A549 treated with RU486 at 1 μM for 4 hours (cell line): ENCODE measurements around the gene HSFX2. TPM values are rescaled to one million over a fixed set of nuclear protein-coding genes. Genes with fewer than 3 reads are reported as not detected.

Source experiments
- total RNA-seq: library from RNA; stranded (reverse); fragments of 200-300 nt; extraction: Qiagen RNA extraction; gene quantifications from 5 replicates; pipeline ENCODE4 v1.2.3, GENCODE V29; 2022; ENCODE audit warnings: low read depth

The HSFX2 gene, protein sequence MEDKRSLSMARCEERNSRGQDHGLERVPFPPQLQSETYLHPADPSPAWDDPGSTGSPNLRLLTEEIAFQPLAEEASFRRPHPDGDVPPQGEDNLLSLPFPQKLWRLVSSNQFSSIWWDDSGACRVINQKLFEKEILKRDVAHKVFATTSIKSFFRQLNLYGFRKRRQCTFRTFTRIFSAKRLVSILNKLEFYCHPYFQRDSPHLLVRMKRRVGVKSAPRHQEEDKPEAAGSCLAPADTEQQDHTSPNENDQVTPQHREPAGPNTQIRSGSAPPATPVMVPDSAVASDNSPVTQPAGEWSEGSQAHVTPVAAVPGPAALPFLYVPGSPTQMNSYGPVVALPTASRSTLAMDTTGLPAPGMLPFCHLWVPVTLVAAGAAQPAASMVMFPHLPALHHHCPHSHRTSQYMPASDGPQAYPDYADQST
- total RNA-seq, result 0.13 to 0.55 TPM in 2 of 5 replicates, not detected in the others

GRCh38 chrX:149595214-149595613, at the start of gene HSFX2:
Gene HSFX2 (minus strand): TSS chrX:149595314. CDS start chrX:149594700, 614 bp downstream.

DNA sequence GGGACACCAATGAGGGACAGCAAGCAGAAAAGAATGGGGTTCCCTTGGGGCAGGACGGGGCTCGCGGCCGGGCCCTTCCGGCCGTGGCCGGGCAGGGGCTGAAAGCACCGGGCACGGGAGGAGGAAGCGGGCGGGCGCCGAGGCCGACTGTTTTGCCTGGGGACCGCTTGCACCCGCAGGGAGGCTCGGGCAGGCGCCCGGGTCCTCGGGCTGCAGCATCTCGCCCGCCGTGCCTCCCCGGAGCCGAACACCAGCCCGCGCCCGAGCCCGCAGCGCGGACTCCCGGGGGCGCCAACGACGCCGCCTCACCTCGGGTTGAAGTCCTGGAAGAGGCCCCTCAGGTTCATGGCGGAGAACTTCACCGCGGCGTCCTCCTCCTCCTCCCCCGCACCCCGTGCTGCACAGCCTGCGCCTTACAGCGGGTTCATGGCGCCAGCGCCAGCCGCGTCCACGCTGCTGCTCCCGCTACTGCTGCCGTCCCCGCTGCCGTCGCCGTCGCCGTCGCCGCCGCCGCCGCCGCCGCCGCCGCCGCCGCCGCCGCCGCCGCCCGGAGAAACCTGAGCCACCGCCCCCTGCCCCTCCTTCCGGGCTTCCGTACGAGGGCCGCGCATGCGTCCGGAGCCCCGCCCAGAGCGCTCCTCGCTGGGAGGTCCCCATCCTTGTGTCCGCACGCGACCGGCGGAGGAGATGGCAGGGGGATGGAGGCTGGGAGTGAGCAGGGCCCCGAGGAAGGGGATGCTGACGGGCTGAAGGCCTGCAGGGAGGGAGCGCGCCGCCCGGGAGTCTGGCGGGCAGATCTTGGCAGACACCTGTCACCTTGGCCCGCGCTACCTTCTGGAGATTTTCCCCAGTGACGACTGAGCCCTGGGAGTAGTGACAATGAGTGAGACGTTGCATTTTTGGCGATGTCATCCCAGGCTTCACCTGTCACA, 36.4 kb upstream of the HSFX2 start, which contains the start of gene TMEM185A:
TMEM185A (minus strand) TSS at position 559 of the 932 bp plus-strand sequence; CDS start at position 347, 212 bp downstream.

GRCh38 chrX:149587359-149587758, 7.8 kb downstream of the HSFX2 start, which contains the start of gene MAGEA9B:
Gene MAGEA9B (minus strand): TSS chrX:149587459. CDS start chrX:149583179, 4,280 bp downstream.

GRCh38 chrX:149549701-149550100, 45.4 kb downstream of the HSFX2 start, which contains the start of gene HSFX3:
Gene HSFX3 (minus strand): TSS chrX:149549924. CDS start chrX:149549852, 72 bp downstream.

Other genes starting within 250 kb of the HSFX2 start
- gene IDS, start 90.0 kb downstream of the HSFX2 start, total RNA-seq, result 93.7 to 113 TPM (median 102 TPM) in 5 replicates
- gene EOLA1, start 54.3 kb downstream of the HSFX2 start, total RNA-seq, result 19.1 to 21.3 TPM (median 20.8 TPM) in 5 replicates
- gene HSFX3, start 45.4 kb downstream of the HSFX2 start, total RNA-seq, result not detected in 5 replicates
- gene MAGEA9B, start 7.9 kb downstream of the HSFX2 start, total RNA-seq, result 0.11 TPM in 1 of 5 replicates, not detected in the others
- 27.3 to 32.0 TPM (median 29.9 TPM) in 5 replicates for gene TMEM185A, start 36.5 kb upstream of the HSFX2 start, total RNA-seq
- gene MAGEA11, start 116.7 kb upstream of the HSFX2 start, total RNA-seq, result not detected in 5 replicates
- 0.14 to 0.40 TPM (median 0.34 TPM) in 5 replicates for gene HSFX1, start 178.8 kb upstream of the HSFX2 start, total RNA-seq
- not detected in 5 replicates for gene MAGEA9, start 186.6 kb upstream of the HSFX2 start, total RNA-seq